OCI-LY3 (cell line): ENCODE measurements around the gene PGA4.

ENCODE experiments used
- H2AFZ ChIP-seq: fragments of 200-600, 300-600 bp; shearing (Covaris generic); 2 replicates; pipeline ENCODE4 v1.6.0; 2014; ENCODE audit warnings: antibody characterized with exemption, low read depth, low read length
- H3K27ac ChIP-seq: fragments of 200-600, 300-600 bp; sonication (generic); 2 replicates; pipeline ENCODE4 v1.5.1; 2014; ENCODE audit warnings: mild to moderate bottlenecking, low read length, moderate library complexity, mixed read lengths
- H3K27me3 ChIP-seq: fragments of 200-600, 300-600 bp; sonication (generic); 2 replicates; pipeline ENCODE4 v1.6.1; 2014; ENCODE audit warnings: low read depth, low read length, mixed read lengths
- H3K36me3 ChIP-seq: fragments of 200-600, 300-600 bp; sonication (generic); replicated peaks from 2 replicates; pipeline ENCODE3; 2014; ENCODE audit warnings: low read depth, low read length, mixed read lengths
- H3K4me1 ChIP-seq: fragments of 300-600, 200-600 bp; sonication (generic); 2 replicates; pipeline ENCODE4 v1.6.1; 2014; ENCODE audit warnings: low read length, mixed read lengths
- H3K4me2 ChIP-seq: fragments of 200-600, 300-600 bp; sonication (generic); 2 replicates; pipeline ENCODE4 v1.6.1; 2014; ENCODE audit warnings: low read length, mixed read lengths
- H3K4me3 ChIP-seq: fragments of 300-600, 200-600 bp; sonication (generic); 2 replicates; pipeline ENCODE4 v1.5.1; 2014; ENCODE audit warnings: antibody characterized with exemption, mild to moderate bottlenecking, low read length, moderate library complexity
- H3K79me2 ChIP-seq: fragments of 300-600, 200-600 bp; shearing (Covaris generic); 2 replicates; pipeline ENCODE4 v1.6.1; 2014; ENCODE audit warnings: mild to moderate bottlenecking, low read length, mixed read lengths
- H3K9ac ChIP-seq: fragments of 300-600, 200-600 bp; shearing (Covaris generic); 2 replicates; pipeline ENCODE4 v1.6.0; 2014; ENCODE audit warnings: mild to moderate bottlenecking, low read length, moderate library complexity
- H3K9me3 ChIP-seq: fragments of 200-600, 300-600 bp; shearing (Covaris generic); 2 replicates; pipeline ENCODE4 v1.6.1; 2014; ENCODE audit warnings: low read length, mixed read lengths; ENCODE audit not compliant: insufficient read depth
- H4K20me1 ChIP-seq: fragments of 200-600, 300-600 bp; sonication (generic); 2 replicates; pipeline ENCODE4 v1.6.1; 2016; ENCODE audit warnings: low read length, mixed read lengths; ENCODE audit not compliant: insufficient read depth
- EZH2phosphoT487 ChIP-seq: fragments of 200-600 bp; shearing (Covaris generic); IDR thresholded peaks from 2 replicates; pipeline ENCODE4 v1.6.1; 2018; ENCODE audit warnings: antibody characterized with exemption, mixed run types, low read depth
- TF ChIP-seq, protein P1 (sequence below): fragments of 200-600, 300-600 bp; sonication (generic); IDR thresholded peaks from 2 replicates; pipeline ENCODE4 v1.5.1; 2014; ENCODE audit warnings: antibody characterized with exemption, low read length, low read depth

PGA4 gene

DNA sequence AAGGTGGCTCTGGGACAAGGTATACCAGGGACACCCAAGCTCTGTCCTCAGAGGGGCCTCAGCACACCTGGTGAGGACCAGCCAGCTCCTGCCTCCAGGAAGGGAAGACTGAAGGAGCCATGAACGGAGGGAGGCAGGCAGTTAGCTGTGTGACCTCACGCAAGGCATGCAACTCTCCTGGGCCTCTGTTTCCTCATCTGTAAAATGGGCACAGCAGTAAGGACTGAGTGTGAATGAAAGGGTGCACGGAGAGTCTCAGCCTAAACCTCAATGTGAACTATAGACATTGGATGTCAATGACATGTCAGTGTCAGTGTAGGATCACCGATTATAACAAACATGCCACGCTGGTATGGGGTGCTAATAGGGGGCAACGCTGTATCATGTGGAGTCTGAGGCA is 37.2 kb downstream of the PGA4 start:
- H2AFZ ChIP-seq, result no peak overlapping the region
- no peaks in the 10 kb centered on the region for H3K9me3 ChIP-seq
- H3K27me3 ChIP-seq, result no peaks in the 10 kb centered on the region
- no peaks in the 10 kb centered on the region for H3K4me1 ChIP-seq
- H3K27ac ChIP-seq, result no peak overlapping the region
- TF ChIP-seq, protein P1, sequence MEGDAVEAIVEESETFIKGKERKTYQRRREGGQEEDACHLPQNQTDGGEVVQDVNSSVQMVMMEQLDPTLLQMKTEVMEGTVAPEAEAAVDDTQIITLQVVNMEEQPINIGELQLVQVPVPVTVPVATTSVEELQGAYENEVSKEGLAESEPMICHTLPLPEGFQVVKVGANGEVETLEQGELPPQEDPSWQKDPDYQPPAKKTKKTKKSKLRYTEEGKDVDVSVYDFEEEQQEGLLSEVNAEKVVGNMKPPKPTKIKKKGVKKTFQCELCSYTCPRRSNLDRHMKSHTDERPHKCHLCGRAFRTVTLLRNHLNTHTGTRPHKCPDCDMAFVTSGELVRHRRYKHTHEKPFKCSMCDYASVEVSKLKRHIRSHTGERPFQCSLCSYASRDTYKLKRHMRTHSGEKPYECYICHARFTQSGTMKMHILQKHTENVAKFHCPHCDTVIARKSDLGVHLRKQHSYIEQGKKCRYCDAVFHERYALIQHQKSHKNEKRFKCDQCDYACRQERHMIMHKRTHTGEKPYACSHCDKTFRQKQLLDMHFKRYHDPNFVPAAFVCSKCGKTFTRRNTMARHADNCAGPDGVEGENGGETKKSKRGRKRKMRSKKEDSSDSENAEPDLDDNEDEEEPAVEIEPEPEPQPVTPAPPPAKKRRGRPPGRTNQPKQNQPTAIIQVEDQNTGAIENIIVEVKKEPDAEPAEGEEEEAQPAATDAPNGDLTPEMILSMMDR, result no peak
- TF ChIP-seq EZH2phosphoT487, result no peak
- H3K4me3 ChIP-seq, result no peak overlapping the region
- H3K4me2 ChIP-seq, result no peak overlapping the region
- no peak overlapping the region for H3K9ac ChIP-seq
- no peaks in the 10 kb centered on the region for H4K20me1 ChIP-seq
- no peaks in the 10 kb centered on the region for H3K36me3 ChIP-seq
- H3K79me2 ChIP-seq, result no peaks in the 10 kb centered on the region

DNA sequence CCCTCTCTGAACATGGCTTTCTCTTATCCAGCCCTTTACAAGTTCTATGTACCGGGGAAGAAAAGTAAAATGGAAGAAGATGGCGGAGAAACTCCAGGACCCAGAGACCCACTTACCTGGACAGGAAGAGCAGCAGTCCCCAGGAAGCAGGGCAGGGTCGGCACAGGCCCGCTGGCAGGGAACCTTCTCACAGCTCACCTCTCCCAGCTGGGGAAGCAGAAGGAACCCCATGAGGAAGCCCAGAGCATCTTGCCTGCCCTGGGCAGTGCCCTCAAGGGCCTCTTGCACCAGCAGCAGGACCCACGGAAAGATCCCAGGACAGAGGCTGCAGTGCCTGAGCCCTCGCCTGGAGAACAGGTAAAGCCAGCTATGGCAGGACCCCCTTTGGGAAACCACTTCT is 42.2 kb downstream of the PGA4 start:
- Histone ChIP-seq H3K9me3 (no peaks in the 10 kb centered on the region), H4K20me1 (no peaks in the 10 kb centered on the region), H3K27ac (no peak overlapping the region), H3K4me2 (no peak overlapping the region), H3K79me2 (no peaks in the 10 kb centered on the region), H3K4me3 (no peak overlapping the region), H3K4me1 (no peaks in the 10 kb centered on the region), H3K9ac (no peak overlapping the region), H3K36me3 (no peaks in the 10 kb centered on the region), H2AFZ (no peak overlapping the region), H3K27me3 (no peaks in the 10 kb centered on the region)
- no peak for TF ChIP-seq EZH2phosphoT487

DNA sequence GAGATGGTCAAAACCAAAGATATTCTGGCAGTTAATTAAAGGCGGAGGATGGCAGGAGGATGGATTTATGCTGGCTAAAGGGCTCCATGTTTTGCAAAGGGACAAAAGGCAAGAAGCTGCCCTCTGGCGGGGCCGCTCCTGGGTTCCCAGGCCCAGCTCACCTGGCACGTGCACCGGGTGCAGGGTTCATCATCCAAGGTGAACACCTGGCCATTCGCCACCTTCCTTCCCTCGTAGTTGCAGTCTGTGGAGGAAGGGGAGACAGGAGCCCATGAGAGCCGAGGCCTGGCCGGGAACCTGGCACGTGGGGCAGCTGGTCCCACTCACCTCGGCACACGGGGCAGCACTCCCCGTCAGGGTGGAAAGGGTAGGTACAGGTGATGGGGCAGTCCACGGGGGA is 42.6 kb downstream of the PGA4 start:
- Histone ChIP-seq H4K20me1 (no peaks in the 10 kb centered on the region), H3K4me2 (no peak overlapping the region), H3K79me2 (no peaks in the 10 kb centered on the region), H3K9me3 (no peaks in the 10 kb centered on the region), H3K36me3 (no peaks in the 10 kb centered on the region), H3K4me1 (no peaks in the 10 kb centered on the region), H3K4me3 (no peak overlapping the region), H2AFZ (no peak overlapping the region), H3K27me3 (no peaks in the 10 kb centered on the region), H3K9ac (no peak overlapping the region), H3K27ac (no peak overlapping the region)
- TF ChIP-seq, protein P1, result no peak
- no peak for TF ChIP-seq EZH2phosphoT487

DNA sequence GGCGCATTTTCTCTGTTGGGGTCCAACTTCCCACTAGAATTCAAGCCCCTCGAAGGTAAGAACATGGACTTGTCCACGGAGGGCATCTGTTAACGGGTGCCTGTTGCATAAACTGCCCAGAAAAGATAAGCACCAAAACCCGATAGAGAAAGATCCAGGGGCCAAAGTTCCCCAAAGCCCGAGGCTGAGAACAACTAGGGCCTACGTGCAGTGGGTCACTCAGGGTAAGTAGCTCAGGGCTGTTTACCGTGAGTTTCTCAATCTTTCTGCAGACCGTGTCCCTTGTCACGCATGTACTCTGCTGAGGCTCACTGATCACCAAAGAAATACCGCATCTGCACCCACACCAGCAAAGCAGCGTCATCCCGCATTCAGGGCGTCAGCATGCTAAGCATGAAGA is 43.2 kb downstream of the PGA4 start:
- no peaks in the 10 kb centered on the region for H3K9me3 ChIP-seq
- no peak overlapping the region for H3K4me2 ChIP-seq
- H3K9ac ChIP-seq, result no peak overlapping the region
- H2AFZ ChIP-seq, result no peak overlapping the region
- no peak overlapping the region for H3K4me3 ChIP-seq
- no peaks in the 10 kb centered on the region for H3K79me2 ChIP-seq
- no peaks in the 10 kb centered on the region for H4K20me1 ChIP-seq
- H3K27me3 ChIP-seq, result no peaks in the 10 kb centered on the region
- no peaks in the 10 kb centered on the region for H3K36me3 ChIP-seq
- H3K4me1 ChIP-seq, result no peaks in the 10 kb centered on the region
- no peak overlapping the region for H3K27ac ChIP-seq
- TF ChIP-seq, protein P1, result no peak
- no peak for TF ChIP-seq EZH2phosphoT487

DNA sequence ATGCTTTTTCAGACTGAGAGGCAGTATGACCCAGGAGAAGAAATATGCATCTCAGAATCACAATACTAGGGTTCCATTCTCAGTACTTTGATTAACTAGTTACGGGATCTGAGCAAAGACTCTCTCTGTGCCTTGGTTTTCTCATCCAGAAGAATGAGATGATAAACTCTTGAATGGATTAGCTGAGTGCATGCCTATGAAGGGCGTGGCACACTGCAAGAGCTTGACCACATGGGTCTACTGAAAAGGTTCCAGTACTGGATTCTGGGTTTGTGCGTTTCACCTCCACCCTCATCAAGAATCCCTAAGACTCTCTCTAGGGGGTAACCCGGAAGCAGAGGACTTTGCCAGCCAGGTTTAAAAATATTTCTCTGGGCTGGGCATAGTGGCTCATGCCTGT is 44.5 kb downstream of the PGA4 start:
- H4K20me1 ChIP-seq, result no peaks in the 10 kb centered on the region
- no peak for TF ChIP-seq EZH2phosphoT487
- TF ChIP-seq, protein P1, result no peak
- no peaks in the 10 kb centered on the region for H3K79me2 ChIP-seq
- H2AFZ ChIP-seq, result no peak overlapping the region
- no peaks in the 10 kb centered on the region for H3K9me3 ChIP-seq
- no peak overlapping the region for H3K4me3 ChIP-seq
- no peaks in the 10 kb centered on the region for H3K27me3 ChIP-seq
- no peak overlapping the region for H3K4me2 ChIP-seq
- H3K4me1 ChIP-seq, result no peaks in the 10 kb centered on the region
- no peak overlapping the region for H3K27ac ChIP-seq
- no peak overlapping the region for H3K9ac ChIP-seq
- H3K36me3 ChIP-seq, result peaks cover 1% of the 10 kb centered on the region
